CD4-positive, alpha-beta T cell (primary cell): ENCODE measurements around the gene ARNT2. TPM values are rescaled to one million over a fixed set of nuclear protein-coding genes. Genes with fewer than 3 reads are reported as not detected.

ENCODE experiments used
- ATAC-seq: fragments of 200-7000 bp; cut with Tn5 transposase; one replicate; pipeline ENCODE4 v1.10.0; 2022; ENCODE audit warnings: mild to moderate bottlenecking; ENCODE audit not compliant: poor library complexity
- CTCF ChIA-PET: fragments of 350-600 bp; sonication (Branson Sonifier 250); formaldehyde crosslinking; loops from one replicate; lab custom pipeline; 2021; ENCODE audit warnings: antibody characterized with exemption, inconsistent platforms; lab: Charles Lee
- POLR2A ChIA-PET: fragments of 350-600 bp; sonication (Branson Sonifier 250); formaldehyde crosslinking; loops from one replicate; lab custom pipeline; 2021; ENCODE audit warnings: antibody characterized with exemption, inconsistent platforms; lab: Charles Lee
- DNase-seq, 14 experiments: peaks; one replicate each; pipeline ENCODE4 v3.0.0-alpha.2; 2013 to 2020; ENCODE audit warnings: mixed read lengths in 2 of 14
- H3K27ac ChIP-seq, 2 donors: one replicate each; pipeline versions ENCODE4 v1.5.1 to v1.7.0; 2013; ENCODE audit warnings: low read length in 2 of 2, low read depth in 1 of 2, mild to moderate bottlenecking in 1 of 2
- H3K27me3 ChIP-seq, 2 experiments: 1 replicate in 1 of 2; 2 replicates in 1 of 2; pipeline versions ENCODE4 v1.6.1 to v1.7.0; 2013; ENCODE audit warnings: low read length in 2 of 2, control low read depth in 1 of 2, mild to moderate bottlenecking in 1 of 2, moderate library complexity in 1 of 2; ENCODE audit not compliant: insufficient read depth in 2 of 2, control insufficient read depth in 1 of 2
- H3K36me3 ChIP-seq: one replicate; pipeline ENCODE4 v1.6.1; 2013; ENCODE audit warnings: low read length, control low read depth; ENCODE audit not compliant: insufficient read depth
- H3K4me1 ChIP-seq: one replicate; pipeline ENCODE4 v1.6.1; 2013; ENCODE audit warnings: low read length, control low read depth; ENCODE audit not compliant: insufficient read depth
- H3K4me3 ChIP-seq: one replicate; pipeline ENCODE4 v1.5.1; 2013; ENCODE audit warnings: mild to moderate bottlenecking, low read length, moderate library complexity
- H3K9me3 ChIP-seq, 2 experiments: 1 replicate in 1 of 2; 2 replicates in 1 of 2; pipeline versions ENCODE4 v1.6.1 to v1.7.0; 2013; ENCODE audit warnings: low read length in 2 of 2, mild to moderate bottlenecking in 2 of 2, control low read depth in 1 of 2, moderate library complexity in 1 of 2; ENCODE audit not compliant: control insufficient read depth in 1 of 2, insufficient read depth in 1 of 2
- H3K27ac Mint-ChIP-seq: one replicate; pipeline ENCODE4 v1.8.0; 2020; ENCODE audit warnings: mixed read lengths
- H3K27me3 Mint-ChIP-seq: one replicate; pipeline ENCODE4 v1.8.0; 2021; ENCODE audit warnings: mixed read lengths
- H3K36me3 Mint-ChIP-seq: one replicate; pipeline ENCODE4 v1.8.0; 2021; ENCODE audit warnings: low read depth, mixed read lengths
- H3K4me1 Mint-ChIP-seq: one replicate; pipeline ENCODE4 v1.8.0; 2021; ENCODE audit warnings: low read depth, mixed read lengths
- H3K4me3 Mint-ChIP-seq: one replicate; pipeline ENCODE4 v1.8.0; 2020; ENCODE audit warnings: mild to moderate bottlenecking, mixed read lengths
- H3K9me3 Mint-ChIP-seq: one replicate; pipeline ENCODE4 v1.8.0; 2020; ENCODE audit warnings: mixed read lengths
- intact Hi-C, 2 experiments: fragments of 100-400 bp; cut with DNase I in 1 of 2; cut with micrococcal nuclease in 1 of 2; formaldehyde crosslinking; loops; one replicate each; pipeline versions ENCODE4 v1.15.1 to v1.9.0; 2023 to 2025; cut with DNase I, micrococcal nuclease
- total RNA-seq, 174 experiments: library from RNA in 2 of 174; stranded (reverse) in 2 of 174; gene quantifications; one replicate each; pipeline ENCODE4 v1.2.3 and lab custom pipeline; 2021 to 2026
- TF ChIP-seq, protein P1 (sequence below): fragments of 200-600 bp; IDR thresholded peaks from one replicate; pipeline ENCODE4 v1.8.0; 2022; ENCODE audit warnings: antibody characterized with exemption, mild to moderate bottlenecking

ARNT2 gene
- total RNA-seq, 2 experiments from 2014 or later, result not detected

DNA sequence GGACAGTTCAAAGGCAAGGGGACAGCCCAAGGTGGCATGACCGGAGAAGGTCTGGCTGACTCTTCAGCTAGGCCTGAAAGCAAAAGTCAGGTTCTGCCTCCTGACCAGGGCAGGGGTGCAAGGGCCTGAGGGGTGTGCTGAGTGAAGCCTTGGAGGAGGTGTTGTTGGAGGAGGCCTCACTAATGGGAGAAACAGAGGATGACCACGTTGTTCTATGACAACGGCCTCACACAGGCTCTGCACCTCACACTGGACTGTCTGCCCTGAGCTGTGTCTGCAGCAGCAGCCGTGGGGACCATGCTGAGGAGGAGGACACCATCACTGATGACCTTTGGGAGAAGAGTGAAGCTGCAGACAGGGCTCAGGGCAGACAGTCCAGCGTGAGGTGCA is 174.0 kb downstream of the ARNT2 start:
- TF ChIP-seq, protein P1, sequence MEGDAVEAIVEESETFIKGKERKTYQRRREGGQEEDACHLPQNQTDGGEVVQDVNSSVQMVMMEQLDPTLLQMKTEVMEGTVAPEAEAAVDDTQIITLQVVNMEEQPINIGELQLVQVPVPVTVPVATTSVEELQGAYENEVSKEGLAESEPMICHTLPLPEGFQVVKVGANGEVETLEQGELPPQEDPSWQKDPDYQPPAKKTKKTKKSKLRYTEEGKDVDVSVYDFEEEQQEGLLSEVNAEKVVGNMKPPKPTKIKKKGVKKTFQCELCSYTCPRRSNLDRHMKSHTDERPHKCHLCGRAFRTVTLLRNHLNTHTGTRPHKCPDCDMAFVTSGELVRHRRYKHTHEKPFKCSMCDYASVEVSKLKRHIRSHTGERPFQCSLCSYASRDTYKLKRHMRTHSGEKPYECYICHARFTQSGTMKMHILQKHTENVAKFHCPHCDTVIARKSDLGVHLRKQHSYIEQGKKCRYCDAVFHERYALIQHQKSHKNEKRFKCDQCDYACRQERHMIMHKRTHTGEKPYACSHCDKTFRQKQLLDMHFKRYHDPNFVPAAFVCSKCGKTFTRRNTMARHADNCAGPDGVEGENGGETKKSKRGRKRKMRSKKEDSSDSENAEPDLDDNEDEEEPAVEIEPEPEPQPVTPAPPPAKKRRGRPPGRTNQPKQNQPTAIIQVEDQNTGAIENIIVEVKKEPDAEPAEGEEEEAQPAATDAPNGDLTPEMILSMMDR, result no peak
- Mint-ChIP-seq H3K27ac (no peak overlapping the region), H3K9me3 (no peaks in the 10 kb centered on the region), H3K36me3 (no peaks in the 10 kb centered on the region), H3K4me3 (no peak overlapping the region), H3K4me1 (no peaks in the 10 kb centered on the region), H3K27me3 (no peaks in the 10 kb centered on the region)
- H3K4me1 ChIP-seq, result no peaks in the 10 kb centered on the region
- H3K9me3 ChIP-seq, result peaks cover 0 to 7% of the 10 kb centered on the region in 2 experiments
- no peak for ATAC-seq
- no peak for DNase-seq
- ChIA-PET POLR2A (no interaction called here), CTCF (no interaction called here)
- intact Hi-C loops, result no loop called here
- no peaks in the 10 kb centered on the region for H3K36me3 ChIP-seq
- peaks cover 0 to 4% of the 10 kb centered on the region in 2 experiments for H3K27me3 ChIP-seq
- H3K27ac ChIP-seq, result no peak overlapping the region
- no peak overlapping the region for H3K4me3 ChIP-seq

GRCh38 chr15:80578871-80579270 is 174.7 kb downstream of the ARNT2 start:
- H3K4me3 ChIP-seq, result no peak overlapping the region
- intact Hi-C loops, result no loop called here
- no peaks in the 10 kb centered on the region for H3K4me1 ChIP-seq
- H3K27me3 ChIP-seq, result peaks cover 0 to 4% of the 10 kb centered on the region in 2 experiments
- Mint-ChIP-seq H3K9me3 (no peaks in the 10 kb centered on the region), H3K36me3 (no peaks in the 10 kb centered on the region), H3K4me3 (no peak overlapping the region), H3K27ac (no peak overlapping the region), H3K27me3 (no peaks in the 10 kb centered on the region), H3K4me1 (no peaks in the 10 kb centered on the region)
- no peak overlapping the region for H3K27ac ChIP-seq
- no peaks in the 10 kb centered on the region for H3K36me3 ChIP-seq
- POLR2A ChIA-PET, result no interaction called here
- no peak for ATAC-seq
- H3K9me3 ChIP-seq, result peaks cover 0 to 7% of the 10 kb centered on the region in 2 experiments
- CTCF ChIA-PET, result no interaction called here
- TF ChIP-seq, protein P1, result no peak
- DNase-seq, result no peak

GRCh38 chr15:80579611-80580010 is 175.4 kb downstream of the ARNT2 start:
- Histone ChIP-seq H3K4me1 (no peaks in the 10 kb centered on the region), H3K4me3 (no peak overlapping the region), H3K27ac (no peak overlapping the region), H3K36me3 (no peaks in the 10 kb centered on the region), H3K9me3 (peaks cover 0 to 7% of the 10 kb centered on the region in 2 experiments), H3K27me3 (peaks cover 0 to 4% of the 10 kb centered on the region in 2 experiments)
- CTCF ChIA-PET, result interaction anchor here (0.6 kb wide), 1 partner anchor 11 kb away, joined by 3 read pairs; no protein-coding TSS in a partner anchor
- intact Hi-C loops, result no loop called here
- ATAC-seq, result no peak
- TF ChIP-seq, protein P1, result no peak
- H3K27ac Mint-ChIP-seq, result no peak overlapping the region
- no peaks in the 10 kb centered on the region for H3K4me1 Mint-ChIP-seq
- no peaks in the 10 kb centered on the region for H3K36me3 Mint-ChIP-seq
- no peaks in the 10 kb centered on the region for H3K9me3 Mint-ChIP-seq
- POLR2A ChIA-PET, result no interaction called here
- H3K27me3 Mint-ChIP-seq, result no peaks in the 10 kb centered on the region
- H3K4me3 Mint-ChIP-seq, result no peak overlapping the region
- no peak for DNase-seq
